Liver (tissue), 9 donors: ENCODE data around the gene DMD. TPM values are rescaled to one million over a fixed set of nuclear protein-coding genes. Genes with fewer than 3 reads are reported as not detected.

Source experiments
- DNase-seq: peaks from one replicate; pipeline ENCODE4 v3.0.0-alpha.2; 2017; ENCODE audit warnings: low spot score
- H3K27ac ChIP-seq, 2 donors: one replicate each; pipeline ENCODE4 v1.7.0; 2013; ENCODE audit warnings: inconsistent platforms in 2 of 2, low read length in 2 of 2, control low read depth in 1 of 2, low read depth in 1 of 2, mild to moderate bottlenecking in 1 of 2
- H3K27me3 ChIP-seq, 4 donors: one replicate each; pipeline versions ENCODE4 v1.6.1 to v1.7.0; 2013; ENCODE audit warnings: low read length in 3 of 4, inconsistent platforms in 1 of 4, mild to moderate bottlenecking in 1 of 4, moderate library complexity in 1 of 4; ENCODE audit not compliant: control insufficient read depth in 4 of 4, insufficient read depth in 4 of 4
- H3K36me3 ChIP-seq, 4 donors: one replicate each; pipeline versions ENCODE4 v1.6.1 to v1.7.0; 2013; ENCODE audit warnings: low read length in 3 of 4, mild to moderate bottlenecking in 3 of 4, low read depth in 1 of 4, moderate library complexity in 1 of 4; ENCODE audit not compliant: control insufficient read depth in 4 of 4, insufficient read depth in 3 of 4
- H3K4me1 ChIP-seq, 4 donors: one replicate each; pipeline versions ENCODE4 v1.6.1 to v1.7.0; 2013; ENCODE audit warnings: low read length in 3 of 4, mild to moderate bottlenecking in 3 of 4, moderate library complexity in 1 of 4; ENCODE audit not compliant: control insufficient read depth in 4 of 4, insufficient read depth in 4 of 4
- H3K4me3 ChIP-seq, 3 donors: one replicate each; pipeline versions ENCODE4 v1.6.1 to v1.7.0; 2013; ENCODE audit warnings: low read length in 3 of 3, control low read depth in 1 of 3, low read depth in 1 of 3, mild to moderate bottlenecking in 1 of 3
- H3K9ac ChIP-seq, 2 donors: one replicate each; pipeline ENCODE4 v1.7.0; 2013; ENCODE audit warnings: low read length in 2 of 2, mild to moderate bottlenecking in 2 of 2, moderate library complexity in 2 of 2, control low read depth in 1 of 2, low read depth in 1 of 2
- H3K9me3 ChIP-seq, 4 donors: one replicate each; pipeline versions ENCODE4 v1.6.1 to v1.7.0; 2013; ENCODE audit warnings: low read length in 3 of 4; ENCODE audit not compliant: control insufficient read depth in 4 of 4
- ATF3 ChIP-seq: IDR thresholded peaks from 2 replicates; pipeline ENCODE4 v1.6.1; 2016; ENCODE audit warnings: antibody characterized with exemption
- CTCF ChIP-seq: fragments of 150-350 bp; IDR thresholded peaks from 2 replicates; pipeline ENCODE4 v1.5.1; 2017; ENCODE audit warnings: improper control_type of control experiment, low read depth, low read length; ENCODE audit not compliant: missing input control
- EGR1 ChIP-seq, 2 donors: IDR thresholded peaks; 2 replicates each; pipeline ENCODE4 v1.6.1; 2016 to 2018; ENCODE audit warnings: antibody characterized with exemption in 2 of 2, low read depth in 2 of 2
- FOXA1 ChIP-seq: IDR thresholded peaks from 2 replicates; pipeline ENCODE4 v1.6.1; 2016; ENCODE audit warnings: antibody characterized with exemption
- FOXA2 ChIP-seq: IDR thresholded peaks from 2 replicates; pipeline ENCODE4 v1.6.1; 2016; ENCODE audit warnings: antibody characterized with exemption
- GABPA ChIP-seq, 2 donors: IDR thresholded peaks in 1 of 2; conservative IDR thresholded peaks in 1 of 2; 2 replicates each; pipeline ENCODE4 v1.6.1; 2016; ENCODE audit warnings: antibody characterized with exemption in 2 of 2, mild to moderate bottlenecking in 1 of 2, moderate library complexity in 1 of 2
- HNF4A ChIP-seq, 2 donors: conservative IDR thresholded peaks; 2 replicates each; pipeline ENCODE4 v1.6.1; 2016; ENCODE audit warnings: antibody characterized with exemption in 2 of 2, mild to moderate bottlenecking in 2 of 2
- HNF4G ChIP-seq: IDR thresholded peaks from 2 replicates; pipeline ENCODE4 v1.6.1; 2016; ENCODE audit warnings: antibody characterized with exemption
- JUND ChIP-seq, 2 donors: IDR thresholded peaks; 2 replicates each; pipeline ENCODE4 v1.6.1; 2016; ENCODE audit warnings: antibody characterized with exemption in 2 of 2
- MAX ChIP-seq: IDR thresholded peaks from 2 replicates; pipeline ENCODE4 v1.6.1; 2016; ENCODE audit warnings: antibody characterized with exemption
- NR2F2 ChIP-seq: IDR thresholded peaks from 2 replicates; pipeline ENCODE4 v1.6.1; 2016; ENCODE audit warnings: antibody characterized with exemption
- RAD21 ChIP-seq, 2 donors: IDR thresholded peaks; 2 replicates each; pipeline ENCODE4 v1.6.1; 2016; ENCODE audit warnings: antibody characterized with exemption in 2 of 2, mild to moderate bottlenecking in 2 of 2
- REST ChIP-seq: IDR thresholded peaks from 2 replicates; pipeline ENCODE4 v1.6.1; 2016; ENCODE audit warnings: antibody characterized with exemption, mild to moderate bottlenecking
- RXRA ChIP-seq, 2 donors: IDR thresholded peaks; 2 replicates each; pipeline ENCODE4 v1.6.1; 2017 to 2018; ENCODE audit warnings: antibody characterized with exemption in 2 of 2, mild to moderate bottlenecking in 1 of 2
- SP1 ChIP-seq: IDR thresholded peaks from 2 replicates; pipeline ENCODE4 v1.6.1; 2018; ENCODE audit warnings: antibody characterized with exemption, mild to moderate bottlenecking
- TAF1 ChIP-seq: conservative IDR thresholded peaks from 2 replicates; pipeline ENCODE4 v1.6.1; 2016; ENCODE audit warnings: antibody characterized with exemption, mild to moderate bottlenecking
- YY1 ChIP-seq: IDR thresholded peaks from 2 replicates; pipeline ENCODE4 v1.6.1; 2016; ENCODE audit warnings: antibody characterized with exemption, mild to moderate bottlenecking
- ZBTB33 ChIP-seq: IDR thresholded peaks from 2 replicates; pipeline ENCODE4 v1.6.1; 2016; ENCODE audit warnings: antibody characterized with exemption
- WGBS: extraction: QIAGEN DNeasy Blood & Tissue Kit; methylation state at CpG from one replicate; pipeline ENCODE4 v1.1.7; 2013; 5-methylcytosine and 5-hydroxymethylcytosine counted together
- polyA plus RNA-seq, 2 donors: library from polyadenylated mRNA; stranded (reverse) in 1 of 2; unstranded in 1 of 2; fragments of 200-250 nt in 1 of 2; fragments of >200 nt in 1 of 2; fragmentation: Nextera tagmentation in 1 of 2; extraction: Ambion mirVana in 1 of 2; gene quantifications; one replicate each; pipeline versions ENCODE4 v1.2.1 to v1.2.3, GENCODE V29; 2013 to 2015
- total RNA-seq, 2 donors: library from RNA; depleted of rRNA; stranded (reverse); fragments of >200 nt; gene quantifications; one replicate each; pipeline ENCODE4 v1.2.3, GENCODE V29; 2014
- donor health status: healthy.
- donor health status: healthy.
- donor health status: healthy.
- donor health status: healthy.
- donor health status: healthy.

Gene DMD
- total and polyA plus RNA-seq, 4 donors: 14.6 to 61.9 (median 23.9) TPM

- H3K9me3 ChIP-seq: no peaks in the 10 kb centered on the region
- no peaks in the 10 kb centered on the region for H3K27me3 ChIP-seq
- no peak overlapping the region for H3K27ac ChIP-seq
- TF ChIP-seq FOXA1 (no peak), HNF4A (conservative IDR thresholded peaks at IDR 0.05) (no peak), EGR1 (IDR thresholded peaks at IDR 0.05; ENCODE audit: low read depth in 2 of 2) (no peak), RAD21 (IDR thresholded peaks at IDR 0.05) (no peak), SP1 (no peak), ZBTB33 (no peak), NR2F2 (no peak), GABPA (IDR thresholded peaks at IDR 0.05 in 1 of 2, conservative IDR thresholded peaks at IDR 0.05 in 1 of 2) (no peak), REST (no peak), MAX (no peak), YY1 (no peak), ATF3 (no peak), RXRA (IDR thresholded peaks at IDR 0.05) (no peak), JUND (IDR thresholded peaks at IDR 0.05) (no peak), FOXA2 (no peak), TAF1 (no peak), CTCF (no peak), HNF4G (no peak)
- peaks cover 0 to 20% (median 12%) of the 10 kb centered on the region in 4 donors for H3K36me3 ChIP-seq
- no peak overlapping the region for H3K9ac ChIP-seq
- H3K4me1 ChIP-seq: no peaks in the 10 kb centered on the region
- WGBS: 83% methylated on average over 3 of the region's 3 CpGs
- no peak overlapping the region for H3K4me3 ChIP-seq
- no peak for DNase-seq
Measured at GRCh38 chrX:31123335-31123734, 2088.0 kb downstream of the DMD start.

GRCh38 chrX:31117266-31117665 is 2094.1 kb downstream of the DMD start:
- Histone ChIP-seq H3K4me1 (no peaks in the 10 kb centered on the region), H3K9ac (no peak overlapping the region), H3K27ac (no peak overlapping the region), H3K4me3 (no peak overlapping the region), H3K27me3 (no peaks in the 10 kb centered on the region), H3K36me3 (peaks cover 0 to 11% (median 4%) of the 10 kb centered on the region in 4 donors), H3K9me3 (no peaks in the 10 kb centered on the region)
- WGBS: 46% methylated on average over 4 of the region's 4 CpGs
- TF ChIP-seq ATF3 (no peak), MAX (no peak), NR2F2 (no peak), RAD21 (IDR thresholded peaks at IDR 0.05) (no peak), CTCF (no peak), FOXA1 (no peak), SP1 (no peak), YY1 (no peak), EGR1 (IDR thresholded peaks at IDR 0.05; ENCODE audit: low read depth in 2 of 2) (no peak)
- no peak for DNase-seq
